ENCODE results near the gene POU6F2.

POU6F2 gene

GRCh38 chr7:39022796-39023195 is 45.1 kb downstream of the POU6F2 start:
- no peak overlapping the region for H3K4me3 ChIP-seq (ENCODE audit: low read length)
- TF ChIP-seq ZNF274 (IDR thresholded peaks at IDR 0.05; ENCODE audit: low read depth, low read length): no peak

GRCh38 chr7:39027491-39027890 is 49.8 kb downstream of the POU6F2 start:
- no peak overlapping the region for H3K4me3 ChIP-seq (ENCODE audit: low read length)
- no peak for TF ChIP-seq ZNF274 (IDR thresholded peaks at IDR 0.05; ENCODE audit: low read depth, low read length)

GRCh38 chr7:39033885-39034624 is 56.3 kb downstream of the POU6F2 start:
- TF ChIP-seq ZNF274 (IDR thresholded peaks at IDR 0.05; ENCODE audit: low read depth, low read length): no peak
- no peak overlapping the region for H3K4me3 ChIP-seq (ENCODE audit: low read length)

DNA sequence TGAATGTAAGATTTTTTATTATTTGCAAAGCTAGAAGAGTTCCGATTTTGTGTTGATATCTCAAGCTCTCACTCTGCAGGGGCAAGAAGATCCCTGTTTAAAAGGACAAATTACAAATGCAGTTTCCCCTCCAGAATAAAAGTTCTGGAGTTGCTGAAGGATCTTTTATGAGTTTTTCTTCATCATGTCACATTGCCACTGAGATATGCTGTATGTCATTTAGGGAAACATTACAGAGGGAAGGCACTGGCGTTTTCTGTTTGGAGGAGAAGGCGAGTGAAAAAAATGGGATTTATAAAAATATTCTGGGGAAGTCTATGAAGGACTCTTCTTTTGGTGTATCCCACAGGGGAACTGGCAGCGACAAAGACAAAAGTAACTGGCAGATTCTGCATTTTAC is 57.4 kb downstream of the POU6F2 start:
- no peak overlapping the region for H3K4me3 ChIP-seq (ENCODE audit: low read length)
- TF ChIP-seq ZNF274 (IDR thresholded peaks at IDR 0.05; ENCODE audit: low read depth, low read length): no peak

GRCh38 chr7:39035903-39036302 is 58.2 kb downstream of the POU6F2 start:
- TF ChIP-seq ZNF274 (IDR thresholded peaks at IDR 0.05; ENCODE audit: low read depth, low read length): no peak

DNA sequence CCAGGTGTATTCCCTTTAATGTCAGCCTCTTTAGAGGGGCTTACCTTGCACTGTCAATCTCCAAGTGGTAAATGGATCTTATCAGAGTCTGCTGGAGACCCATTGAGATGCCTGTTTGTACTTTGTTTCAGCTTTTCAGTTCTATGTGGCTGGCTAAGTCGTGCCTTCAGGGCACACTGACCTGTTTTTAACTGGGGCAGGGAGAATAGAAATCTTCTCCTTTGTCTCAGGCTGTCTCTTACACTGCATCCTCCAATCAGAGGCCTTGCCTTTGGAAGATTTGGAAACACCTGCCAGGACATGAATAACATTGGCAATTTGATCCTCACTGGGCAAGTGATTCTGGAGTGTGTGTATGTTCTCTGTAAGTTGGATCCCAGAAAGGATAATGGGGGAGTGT is 65.0 kb downstream of the POU6F2 start:
- TF ChIP-seq ZNF274 (IDR thresholded peaks at IDR 0.05; ENCODE audit: low read depth, low read length): no peak
- H3K4me3 ChIP-seq (ENCODE audit: low read length): no peak overlapping the region

More at GRCh38 chr7:39035903-39036302, 58.2 kb downstream of the POU6F2 start:
- no peak overlapping the region for H3K4me3 ChIP-seq (ENCODE audit: low read length)

DNA sequence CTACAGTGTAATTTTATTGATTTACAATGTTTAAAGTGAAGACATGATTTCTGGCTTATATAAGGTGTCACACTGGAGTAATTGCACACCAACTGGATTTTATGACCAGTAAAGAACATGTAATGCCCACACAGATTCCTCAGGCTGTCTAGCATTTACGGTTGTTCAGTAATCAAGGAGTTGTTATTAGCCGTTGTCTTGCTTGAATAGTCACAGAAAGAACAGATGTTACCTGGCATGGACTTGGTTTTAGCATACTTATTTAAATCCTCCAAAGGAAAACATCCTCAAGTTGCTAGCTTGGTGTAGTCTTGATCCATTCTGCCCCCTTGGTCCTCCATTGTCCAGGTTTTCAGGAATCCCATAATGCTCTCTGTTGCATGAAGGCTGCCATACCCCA is 65.8 kb downstream of the POU6F2 start:
- H3K4me3 ChIP-seq (ENCODE audit: low read length): no peak overlapping the region
- no peak for TF ChIP-seq ZNF274 (IDR thresholded peaks at IDR 0.05; ENCODE audit: low read depth, low read length)

DNA sequence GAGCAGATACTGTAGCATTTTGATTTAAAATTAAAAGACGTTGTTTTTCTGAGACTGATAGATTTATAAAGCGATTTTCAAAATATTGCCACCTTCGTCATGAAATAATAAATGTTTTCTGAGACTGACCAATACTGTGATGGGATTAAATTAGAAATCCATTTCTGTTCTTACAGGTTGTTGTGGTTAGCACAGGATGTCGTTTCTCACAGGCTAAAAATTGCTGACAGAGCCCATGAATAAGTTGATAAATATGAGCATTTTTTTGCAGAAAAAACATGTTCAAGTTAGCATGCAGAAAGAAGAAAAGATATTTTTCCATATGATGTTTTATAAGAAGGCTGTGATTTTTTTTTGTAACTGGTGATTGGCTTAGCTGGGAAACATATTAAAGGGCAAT is 66.8 kb downstream of the POU6F2 start:
- no peak overlapping the region for H3K4me3 ChIP-seq (ENCODE audit: low read length)

DNA sequence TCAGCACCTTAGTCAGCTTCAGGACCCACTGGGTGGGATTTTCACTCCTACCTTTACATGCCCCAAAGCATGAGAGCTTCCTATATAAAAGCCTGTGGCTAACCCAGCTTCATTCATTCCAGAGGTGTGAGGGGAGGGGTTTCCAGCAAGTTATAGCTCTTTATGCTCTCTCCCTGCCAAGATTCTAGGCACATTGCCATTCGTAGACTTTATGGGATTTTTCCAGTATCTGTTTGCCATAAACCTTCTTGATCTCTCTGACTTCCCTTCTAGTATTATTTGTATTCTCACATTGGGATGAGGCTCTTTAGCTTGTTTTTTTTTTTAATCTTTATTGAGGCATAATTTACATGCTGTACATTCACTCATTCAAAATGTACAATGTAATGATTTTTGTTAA is 67.5 kb downstream of the POU6F2 start:
- no peak for TF ChIP-seq ZNF274 (IDR thresholded peaks at IDR 0.05; ENCODE audit: low read depth, low read length)
- no peak overlapping the region for H3K4me3 ChIP-seq (ENCODE audit: low read length)

More for the DNA sequence above, 66.8 kb downstream of the POU6F2 start:
- TF ChIP-seq ZNF274 (IDR thresholded peaks at IDR 0.05; ENCODE audit: low read depth, low read length): no peak

DNA sequence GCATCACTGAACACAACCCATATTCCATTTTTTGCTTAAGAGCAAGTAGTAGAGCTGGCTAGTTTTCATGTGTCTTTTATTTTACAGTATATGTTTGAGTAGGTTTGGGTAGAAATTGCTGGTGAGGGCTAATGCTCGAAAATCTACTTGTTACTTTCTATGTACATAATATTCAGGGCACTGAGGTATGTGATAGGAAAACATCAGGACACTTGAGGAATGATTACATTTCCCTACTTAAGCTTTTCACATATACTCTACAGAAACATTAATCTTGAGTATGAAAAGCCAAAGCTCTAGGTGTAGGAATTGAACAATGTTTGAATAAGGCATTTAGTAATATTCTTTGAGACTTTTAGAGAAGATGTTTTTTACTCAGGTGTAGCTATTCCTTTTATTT is 73.6 kb downstream of the POU6F2 start:
- TF ChIP-seq ZNF274 (IDR thresholded peaks at IDR 0.05; ENCODE audit: low read depth, low read length): no peak
- H3K4me3 ChIP-seq (ENCODE audit: low read length): no peak overlapping the region

- TF ChIP-seq ZNF274 (IDR thresholded peaks at IDR 0.05; ENCODE audit: low read depth, low read length): no peak
These were observed 74.0 kb downstream of the POU6F2 start for GRCh38 chr7:39051707-39052106.

GRCh38 chr7:39054731-39055130 is 77.0 kb downstream of the POU6F2 start:
- TF ChIP-seq ZNF274 (IDR thresholded peaks at IDR 0.05; ENCODE audit: low read depth, low read length): no peak
- no peak overlapping the region for H3K4me3 ChIP-seq (ENCODE audit: low read length)

More at GRCh38 chr7:39051707-39052106, 74.0 kb downstream of the POU6F2 start:
- no peak overlapping the region for H3K4me3 ChIP-seq (ENCODE audit: low read length)

DNA sequence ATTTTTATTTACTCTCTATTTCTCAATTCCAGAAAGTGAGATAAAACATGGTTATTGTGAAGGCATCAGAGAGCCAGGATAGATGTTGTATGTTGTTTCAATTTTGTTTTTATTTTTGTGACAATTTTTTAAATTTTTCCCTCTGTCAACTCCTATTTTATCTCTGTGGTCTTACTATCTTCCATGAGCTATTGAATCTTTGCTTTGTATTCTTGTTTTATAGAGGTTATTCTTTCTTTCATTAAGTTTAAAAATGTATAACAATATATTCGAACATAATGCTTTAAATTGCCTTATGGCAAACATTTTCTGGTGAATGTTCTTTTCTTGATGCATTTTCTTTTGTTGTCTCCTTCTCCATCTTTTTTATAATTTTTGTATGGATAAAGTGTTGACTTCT is 78.4 kb downstream of the POU6F2 start:
- H3K4me3 ChIP-seq (ENCODE audit: low read length): no peak overlapping the region
- no peak for TF ChIP-seq ZNF274 (IDR thresholded peaks at IDR 0.05; ENCODE audit: low read depth, low read length)

DNA sequence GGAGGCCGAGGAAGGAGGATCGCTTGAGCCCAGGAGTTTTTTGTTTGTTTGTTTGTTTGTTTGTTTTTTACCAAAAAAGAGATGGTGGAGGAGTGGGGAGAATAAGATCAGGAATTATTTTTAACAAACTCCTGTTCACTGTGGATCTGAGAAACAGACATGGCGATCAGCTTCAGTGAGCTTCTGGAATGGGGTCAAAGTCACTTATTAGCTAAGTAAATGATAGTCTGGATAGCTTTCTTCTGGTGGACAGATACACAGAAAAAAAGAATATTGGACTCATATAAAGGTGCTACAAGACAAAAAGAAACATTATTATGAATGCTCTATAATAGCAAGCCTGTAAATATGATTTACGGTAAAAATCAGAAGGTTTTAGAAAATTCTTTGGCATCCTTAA is 85.1 kb downstream of the POU6F2 start:
- no peak overlapping the region for H3K4me3 ChIP-seq (ENCODE audit: low read length)
- TF ChIP-seq ZNF274 (IDR thresholded peaks at IDR 0.05; ENCODE audit: low read depth, low read length): no peak

DNA sequence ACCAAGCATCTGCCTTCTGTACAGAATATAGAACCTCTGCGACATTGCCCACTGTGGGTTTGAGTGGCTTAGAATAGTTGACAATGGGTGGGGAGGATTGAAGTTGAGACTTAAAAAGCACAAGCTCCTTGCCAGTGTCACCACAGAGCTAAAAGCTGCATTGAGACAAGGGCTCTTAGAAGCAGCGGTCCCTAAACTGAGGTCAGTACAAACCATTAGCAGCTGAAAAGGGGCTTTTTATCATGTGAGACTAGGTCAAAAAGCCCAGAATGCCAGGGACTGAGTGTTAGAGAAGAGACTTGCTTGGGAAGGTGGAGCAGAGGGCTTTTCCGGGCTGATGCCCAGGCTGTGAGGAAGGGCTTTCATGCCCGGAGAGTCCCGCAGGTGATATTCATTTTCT is 91.3 kb downstream of the POU6F2 start:
- H3K4me3 ChIP-seq (ENCODE audit: low read length): no peak overlapping the region
- TF ChIP-seq ZNF274 (IDR thresholded peaks at IDR 0.05; ENCODE audit: low read depth, low read length): no peak

Data from GM08714 (cell line).